HepG2 (cell line): ENCODE data around the gene EMP2. TPM values are rescaled to one million over a fixed set of nuclear protein-coding genes. Genes with fewer than 3 reads are reported as not detected.

Source experiments
- ATAC-seq: fragments of 200-7000 bp; cut with Tn5 transposase; 3 replicates; pipeline ENCODE4 v1.9.1; 2020; ENCODE audit warnings: mild to moderate bottlenecking, moderate library complexity
- BruUV-seq: library from RNA; stranded (reverse); fragments of 400-500 nt; replicated peaks from 2 replicates; lab custom pipeline; 2021; lab: Mats Ljungman, UMichigan
- CTCF ChIA-PET: fragments of 300-600 bp; formaldehyde crosslinking; extraction: SDS; loops from one replicate; lab custom pipeline; 2021; ENCODE audit warnings: low total read pairs, inconsistent platforms, low intra/inter-chr PET ratio; lab: Yijun Ruan, JAX
- POLR2A ChIA-PET: fragments of 350-600 bp; sonication (Branson Sonifier 250); formaldehyde crosslinking; loops from one replicate; lab custom pipeline; 2020; ENCODE audit warnings: antibody characterized with exemption, inconsistent platforms; lab: Yijun Ruan, JAX
- DNase-seq: peaks from one replicate; pipeline ENCODE4 v3.0.0-alpha.2; 2015; ENCODE audit warnings: low spot score
- FAIRE-seq: peaks from 3 replicates; lab custom pipeline; 2011; peaks lifted over from hg19 to GRCh38; lab: Jason Lieb, UNC
- H2AFZ ChIP-seq: one replicate; pipeline ENCODE4 v1.6.1; 2011; ENCODE audit warnings: low read length, inconsistent platforms
- H3K27ac ChIP-seq: fragments of 300-600 bp; 3 replicates; pipeline ENCODE4 v1.8.0; 2011; ENCODE audit warnings: mixed run types, mild to moderate bottlenecking, mixed read lengths, low read length, inconsistent platforms; ENCODE audit not compliant: insufficient read depth; ENCODE audit errors: extremely low read length
- H3K27me3 ChIP-seq, 2 experiments: fragments of 200-600 bp in 1 of 2; 2 replicates in 1 of 2; 3 replicates in 1 of 2; pipeline versions ENCODE4 v1.6.0 to v1.8.0; 2011; ENCODE audit warnings: low read length in 2 of 2, mild to moderate bottlenecking in 2 of 2, moderate library complexity in 2 of 2, inconsistent platforms in 1 of 2; ENCODE audit not compliant: insufficient read depth in 2 of 2, control insufficient read depth in 1 of 2
- H3K36me3 ChIP-seq, 2 experiments: fragments of 200-600 bp in 1 of 2; replicated peaks in 1 of 2; 2 replicates in 1 of 2; 3 replicates in 1 of 2; pipeline versions ENCODE4 v1.5.1 to v1.8.0; 2011; ENCODE audit warnings: low read length in 2 of 2, inconsistent platforms in 1 of 2; ENCODE audit not compliant: insufficient read depth in 2 of 2, control insufficient read depth in 1 of 2
- H3K4me1 ChIP-seq: 2 replicates; pipeline ENCODE4 v1.5.1; 2012; ENCODE audit warnings: low read length, inconsistent platforms; ENCODE audit not compliant: insufficient read depth
- H3K4me2 ChIP-seq: 2 replicates; pipeline ENCODE4 v1.6.0; 2011; ENCODE audit warnings: low read depth, low read length, inconsistent platforms
- H3K4me3 ChIP-seq, 3 experiments: fragments of 200-600 bp in 1 of 3; sonication (generic), shearing (Covaris generic) in 1 of 3; replicated peaks in 1 of 3; 2 replicates each; pipeline ENCODE4 v1.5.1; 2011 to 2016; ENCODE audit warnings: low read length in 3 of 3, inconsistent platforms in 2 of 3, low read depth in 2 of 3, mild to moderate bottlenecking in 2 of 3, control low read depth in 1 of 3, mixed read lengths in 1 of 3; ENCODE audit not compliant: insufficient read depth in 1 of 3
- H3K79me2 ChIP-seq: one replicate; pipeline ENCODE4 v1.6.1; 2011; ENCODE audit warnings: low read length, inconsistent platforms; ENCODE audit not compliant: insufficient read depth
- H3K9ac ChIP-seq: 2 replicates; pipeline ENCODE4 v1.6.0; 2011; ENCODE audit warnings: mild to moderate bottlenecking, low read depth, low read length, inconsistent platforms; ENCODE audit not compliant: insufficient read depth
- H3K9me3 ChIP-seq: 2 replicates; pipeline ENCODE4 v1.5.1; 2012; ENCODE audit warnings: mild to moderate bottlenecking, low read length
- H4K20me1 ChIP-seq: 2 replicates; pipeline ENCODE4 v1.6.0; 2011; ENCODE audit warnings: inconsistent platforms, mild to moderate bottlenecking, low read length, moderate library complexity; ENCODE audit not compliant: insufficient read depth
- HMG20B ChIP-seq: conservative IDR thresholded peaks from 2 replicates; pipeline ENCODE4 v1.6.1; 2016; ENCODE audit warnings: missing genetic modification reagents, missing compliant biosample characterization
- HOXA3 ChIP-seq: sonication (generic); formaldehyde crosslinking; IDR thresholded peaks from 2 replicates; pipeline ENCODE4 v1.5.0; 2020; ENCODE audit warnings: missing genetic modification reagents
- KLF16 ChIP-seq, 2 experiments: sonication (generic) in 1 of 2; formaldehyde crosslinking in 1 of 2; IDR thresholded peaks; 2 replicates each; pipeline versions ENCODE4 v1.6.1 to v1.8.0; 2016 to 2023; ENCODE audit warnings: missing genetic modification reagents in 2 of 2, missing compliant biosample characterization in 1 of 2
- MED1 ChIP-seq: sonication (generic); formaldehyde crosslinking; IDR thresholded peaks from 2 replicates; pipeline ENCODE4 v1.4.0; 2020; ENCODE audit warnings: missing genetic modification reagents
- MZF1 ChIP-seq: sonication (generic); formaldehyde crosslinking; IDR thresholded peaks from 2 replicates; pipeline ENCODE4 v1.8.1; 2023; ENCODE audit warnings: mild to moderate bottlenecking, missing genetic modification reagents, borderline replicate concordance
- NBN ChIP-seq: fragments of 450-650 bp; conservative IDR thresholded peaks from 2 replicates; pipeline ENCODE4 v1.6.1; 2017
- NR2F1 ChIP-seq, 2 experiments: fragments of 450-650 bp in 1 of 2; formaldehyde crosslinking in 1 of 2; IDR thresholded peaks; 2 replicates each; pipeline versions ENCODE4 v1.5.0 to v1.6.1; 2016 to 2020; ENCODE audit warnings: mild to moderate bottlenecking in 1 of 2, missing compliant biosample characterization in 1 of 2, missing genetic modification reagents in 1 of 2, moderate library complexity in 1 of 2
- REPIN1 ChIP-seq: sonication (generic); formaldehyde crosslinking; IDR thresholded peaks from 2 replicates; pipeline ENCODE4 v1.8.0; 2022; ENCODE audit warnings: missing genetic modification reagents, low read depth, mild to moderate bottlenecking, borderline replicate concordance
- SPEN ChIP-seq: sonication (generic); formaldehyde crosslinking; IDR thresholded peaks from 2 replicates; pipeline ENCODE4 v1.5.1; 2020; ENCODE audit warnings: low read depth, mild to moderate bottlenecking, missing genetic modification reagents
- SSRP1 ChIP-seq: IDR thresholded peaks from 2 replicates; pipeline ENCODE4 v1.6.1; 2016; ENCODE audit warnings: control low read depth
- ZNF317 ChIP-seq: sonication (generic); formaldehyde crosslinking; IDR thresholded peaks from 2 replicates; pipeline ENCODE4 v1.5.0; 2020; ENCODE audit warnings: mild to moderate bottlenecking, missing genetic modification reagents
- ZNF556 ChIP-seq: sonication (generic); formaldehyde crosslinking; IDR thresholded peaks from 2 replicates; pipeline ENCODE4 v1.4.0; 2020; ENCODE audit warnings: mild to moderate bottlenecking, missing genetic modification reagents, borderline replicate concordance
- ZNF670 ChIP-seq: sonication (generic); formaldehyde crosslinking; IDR thresholded peaks from 2 replicates; pipeline ENCODE4 v1.8.0; 2022; ENCODE audit warnings: mild to moderate bottlenecking, missing genetic modification reagents, borderline replicate concordance
- ZNF703 ChIP-seq: sonication (generic); formaldehyde crosslinking; IDR thresholded peaks from 2 replicates; pipeline ENCODE4 v1.5.1; 2020; ENCODE audit warnings: missing genetic modification reagents, mild to moderate bottlenecking, moderate library complexity, borderline replicate concordance
- ZNF720 ChIP-seq: sonication (generic); formaldehyde crosslinking; IDR thresholded peaks from 2 replicates; pipeline ENCODE4 v1.4.0; 2020; ENCODE audit warnings: missing genetic modification reagents
- WGBS: methylation state at CpG from one replicate; pipeline ENCODE4 v1.1.6; 2017; ENCODE audit warnings: low lambda C conversion rate; 5-methylcytosine and 5-hydroxymethylcytosine counted together
- in situ Hi-C: cut with HindIII; loops from 2 replicates; pipeline ENCODE4 v1.10.0; 2017; ENCODE audit warnings: low pct_unique_long_range_greater_than_20kb; ENCODE audit not compliant: extremely low pct_ligation_motif_present
- intact Hi-C: fragments of 100-400 bp; cut with micrococcal nuclease; formaldehyde crosslinking; loops from one replicate; pipeline ENCODE4 v1.10.0; 2022; ENCODE audit not compliant: unreplicated experiment
- polyA plus RNA-seq, 8 experiments: library from polyadenylated mRNA; depleted of rRNA in 3 of 8; stranded (reverse) in 7 of 8; unstranded in 1 of 8; fragments of >200 nt; fragmentation: Illumina TruSeq in 4 of 8; extraction: Trizol in 4 of 8; gene quantifications; 2 replicates each; pipeline versions ENCODE4 v1.2.1 to v1.2.3, GENCODE V29; 2011 to 2016; ENCODE audit warnings: low read depth in 4 of 8, missing spikeins in 1 of 8, mixed read lengths in 1 of 8; ENCODE audit not compliant: insufficient read depth in 1 of 8
- total RNA-seq, 5 experiments: library from RNA; depleted of rRNA; stranded (reverse); fragments of >200 nt; fragmentation: Illumina TruSeq; extraction: Trizol; gene quantifications; 2 replicates each; pipeline ENCODE4 v1.2.3, GENCODE V29; 2016; ENCODE audit warnings: low read depth in 1 of 5
- TF ChIP-seq, protein P1 (sequence below): sonication (generic); formaldehyde crosslinking; conservative IDR thresholded peaks from 2 replicates; pipeline ENCODE4 v1.4.0; 2020; ENCODE audit warnings: mild to moderate bottlenecking, missing genetic modification reagents, moderate library complexity
- TF ChIP-seq, protein P2 (sequence below): sonication (generic); formaldehyde crosslinking; IDR thresholded peaks from 2 replicates; pipeline ENCODE4 v1.8.1; 2023; ENCODE audit warnings: mild to moderate bottlenecking, inconsistent platforms, moderate library complexity, missing genetic modification reagents, borderline replicate concordance
- TF ChIP-seq, protein P3 (sequence below): sonication (generic); formaldehyde crosslinking; IDR thresholded peaks from 2 replicates; pipeline ENCODE4 v1.5.1; 2020; ENCODE audit warnings: missing genetic modification reagents, mild to moderate bottlenecking, borderline replicate concordance

The EMP2 gene
- total and polyA plus RNA-seq, 2 of the 13 experiments (the other 11 are each of a cell fraction or from before 2014, with no cell fraction given): 24.6 to 91.2 TPM

DNA sequence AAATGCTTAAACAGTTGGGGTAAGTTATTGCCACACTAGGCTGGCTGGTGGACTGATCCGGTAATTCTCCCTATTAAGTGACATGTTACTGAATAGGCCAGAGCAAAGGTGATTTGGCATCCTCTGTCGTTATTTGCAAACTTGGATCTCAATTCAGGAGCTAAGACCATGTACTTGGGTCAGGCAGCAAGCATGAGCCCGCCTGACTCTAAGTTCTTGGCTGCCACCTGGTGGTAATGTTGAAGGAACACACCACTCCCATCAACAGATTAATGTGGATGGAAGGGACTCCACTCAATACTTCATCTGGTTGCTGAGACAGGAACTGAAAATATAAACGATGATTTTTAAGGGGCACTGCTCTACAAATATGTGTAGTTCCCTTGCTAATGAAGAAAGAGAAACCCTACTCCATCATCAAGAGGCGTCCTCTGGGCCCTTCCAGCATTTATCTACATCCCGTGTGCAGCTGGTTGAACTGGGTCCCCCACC lies 70.8 kb downstream of the EMP2 start:
- H4K20me1 ChIP-seq: no peaks in the 10 kb centered on the region
- H3K36me3 ChIP-seq: no peaks in the 10 kb centered on the region
- no peak overlapping the region for H3K9ac ChIP-seq
- DNase-seq (peak; percentile 91), FAIRE-seq (peak; percentile 99), ATAC-seq (peak; percentile 97)
- in situ Hi-C loops: loop anchor here (5.0 kb wide), 2 partner anchors 192 to 252 kb away; no protein-coding TSS in a partner anchor
- H3K4me3 ChIP-seq: no peak overlapping the region
- BruUV-seq: no TSS peak
- ChIA-PET CTCF (interaction anchor here (0.6 to 4.1 kb wide), 8 partner anchors 141 to 1943 kb away, joined by 3 to 87 read pairs (median 3); no protein-coding TSS in a partner anchor), POLR2A (interaction anchor here (0.7 to 1.6 kb wide), 7 partner anchors 124 to 252 kb away, joined by 3 to 6 read pairs (median 4); partner anchors contain the start of genes ATF7IP2 and NUBP1)
- H3K4me2 ChIP-seq: peak overlapping the region; percentile 19; the same call in 1 of the 2 replicates
- no peaks in the 10 kb centered on the region for H3K9me3 ChIP-seq
- WGBS: 16% methylated on average over 6 of the region's 6 CpGs
- H3K4me1 ChIP-seq: peaks cover 24% of the 10 kb centered on the region
- H3K79me2 ChIP-seq: no peaks in the 10 kb centered on the region
- no peak overlapping the region for H3K27ac ChIP-seq
- no peaks in the 10 kb centered on the region; a peak in 1 of 5 replicates for H3K27me3 ChIP-seq
- H2AFZ ChIP-seq: no peak overlapping the region
- intact Hi-C loops: loop anchor here (1.0 to 5.0 kb wide), 4 partner anchors 57 to 252 kb away; no protein-coding TSS in a partner anchor
- no peak for TF ChIP-seq ZNF703 (CRISPR knock-in tag)
- no peak for TF ChIP-seq NR2F1 (CRISPR knock-in tag; IDR thresholded peaks at IDR 0.05)
- TF ChIP-seq, protein P1, sequence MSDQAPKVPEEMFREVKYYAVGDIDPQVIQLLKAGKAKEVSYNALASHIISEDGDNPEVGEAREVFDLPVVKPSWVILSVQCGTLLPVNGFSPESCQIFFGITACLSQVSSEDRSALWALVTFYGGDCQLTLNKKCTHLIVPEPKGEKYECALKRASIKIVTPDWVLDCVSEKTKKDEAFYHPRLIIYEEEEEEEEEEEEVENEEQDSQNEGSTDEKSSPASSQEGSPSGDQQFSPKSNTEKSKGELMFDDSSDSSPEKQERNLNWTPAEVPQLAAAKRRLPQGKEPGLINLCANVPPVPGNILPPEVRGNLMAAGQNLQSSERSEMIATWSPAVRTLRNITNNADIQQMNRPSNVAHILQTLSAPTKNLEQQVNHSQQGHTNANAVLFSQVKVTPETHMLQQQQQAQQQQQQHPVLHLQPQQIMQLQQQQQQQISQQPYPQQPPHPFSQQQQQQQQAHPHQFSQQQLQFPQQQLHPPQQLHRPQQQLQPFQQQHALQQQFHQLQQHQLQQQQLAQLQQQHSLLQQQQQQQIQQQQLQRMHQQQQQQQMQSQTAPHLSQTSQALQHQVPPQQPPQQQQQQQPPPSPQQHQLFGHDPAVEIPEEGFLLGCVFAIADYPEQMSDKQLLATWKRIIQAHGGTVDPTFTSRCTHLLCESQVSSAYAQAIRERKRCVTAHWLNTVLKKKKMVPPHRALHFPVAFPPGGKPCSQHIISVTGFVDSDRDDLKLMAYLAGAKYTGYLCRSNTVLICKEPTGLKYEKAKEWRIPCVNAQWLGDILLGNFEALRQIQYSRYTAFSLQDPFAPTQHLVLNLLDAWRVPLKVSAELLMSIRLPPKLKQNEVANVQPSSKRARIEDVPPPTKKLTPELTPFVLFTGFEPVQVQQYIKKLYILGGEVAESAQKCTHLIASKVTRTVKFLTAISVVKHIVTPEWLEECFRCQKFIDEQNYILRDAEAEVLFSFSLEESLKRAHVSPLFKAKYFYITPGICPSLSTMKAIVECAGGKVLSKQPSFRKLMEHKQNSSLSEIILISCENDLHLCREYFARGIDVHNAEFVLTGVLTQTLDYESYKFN (CRISPR knock-in tag): 0 out of 2 replicates have a peak, but pooled peaks have one; percentile 46
- TF ChIP-seq MED1 (CRISPR knock-in tag): peak; percentile 31; the same call in 1 of the 2 replicates
- no peak for TF ChIP-seq ZNF556 (CRISPR knock-in tag)
- no peak for TF ChIP-seq HOXA3 (CRISPR knock-in tag)
- TF ChIP-seq ZNF720 (CRISPR knock-in tag): no peak
- TF ChIP-seq HMG20B (CRISPR knock-in tag): no peak
- no peak; the same call in 1 of the 2 replicates for TF ChIP-seq MZF1 (CRISPR knock-in tag)
- TF ChIP-seq, protein P2, sequence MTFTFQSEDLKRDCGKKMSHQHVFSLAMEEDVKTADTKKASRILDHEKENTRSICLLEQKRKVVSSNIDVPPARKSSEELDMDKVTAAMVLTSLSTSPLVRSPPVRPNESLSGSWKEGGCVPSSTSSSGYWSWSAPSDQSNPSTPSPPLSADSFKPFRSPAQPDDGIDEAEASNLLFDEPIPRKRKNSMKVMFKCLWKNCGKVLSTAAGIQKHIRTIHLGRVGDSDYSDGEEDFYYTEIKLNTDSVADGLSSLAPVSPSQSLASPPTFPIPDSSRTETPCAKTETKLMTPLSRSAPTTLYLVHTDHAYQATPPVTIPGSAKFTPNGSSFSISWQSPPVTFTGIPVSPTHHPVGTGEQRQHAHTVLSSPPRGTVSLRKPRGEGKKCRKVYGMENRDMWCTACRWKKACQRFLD (CRISPR knock-in tag): no peak
- peak; percentile 78; the same call in 1 of the 2 replicates for TF ChIP-seq SSRP1 (CRISPR knock-in tag)
- TF ChIP-seq REPIN1 (CRISPR knock-in tag): peak; percentile 85; the same call in 1 of the 2 replicates
- TF ChIP-seq, protein P3, sequence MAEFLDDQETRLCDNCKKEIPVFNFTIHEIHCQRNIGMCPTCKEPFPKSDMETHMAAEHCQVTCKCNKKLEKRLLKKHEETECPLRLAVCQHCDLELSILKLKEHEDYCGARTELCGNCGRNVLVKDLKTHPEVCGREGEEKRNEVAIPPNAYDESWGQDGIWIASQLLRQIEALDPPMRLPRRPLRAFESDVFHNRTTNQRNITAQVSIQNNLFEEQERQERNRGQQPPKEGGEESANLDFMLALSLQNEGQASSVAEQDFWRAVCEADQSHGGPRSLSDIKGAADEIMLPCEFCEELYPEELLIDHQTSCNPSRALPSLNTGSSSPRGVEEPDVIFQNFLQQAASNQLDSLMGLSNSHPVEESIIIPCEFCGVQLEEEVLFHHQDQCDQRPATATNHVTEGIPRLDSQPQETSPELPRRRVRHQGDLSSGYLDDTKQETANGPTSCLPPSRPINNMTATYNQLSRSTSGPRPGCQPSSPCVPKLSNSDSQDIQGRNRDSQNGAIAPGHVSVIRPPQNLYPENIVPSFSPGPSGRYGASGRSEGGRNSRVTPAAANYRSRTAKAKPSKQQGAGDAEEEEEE (CRISPR knock-in tag): no peak
- no peak for TF ChIP-seq ZNF670 (CRISPR knock-in tag)
- TF ChIP-seq NBN: no peak
- TF ChIP-seq SPEN (CRISPR knock-in tag): peak; percentile 30; the same call in 1 of the 2 replicates
- no peak for TF ChIP-seq ZNF317 (CRISPR knock-in tag)
- TF ChIP-seq KLF16 (CRISPR knock-in tag; IDR thresholded peaks at IDR 0.05): peak in 1 of 2 experiments; percentile 60; a peak in 2 of 4 replicates
